GM19438 (cell line): ENCODE measurements around the gene RAB3B.
"Not testable (repeated sequence)": the region's sequence is repeated elsewhere in the genome, so short reads cannot be mapped to it uniquely, and the experiment has no call there.

Experiments
- ATAC-seq: cut with Tn5 transposase; IDR thresholded peaks from one replicate; pipeline ENCODE4 v1.9.1; 2021; ENCODE audit warnings: low read depth; ENCODE audit not compliant: unreplicated experiment

RAB3B gene, protein sequence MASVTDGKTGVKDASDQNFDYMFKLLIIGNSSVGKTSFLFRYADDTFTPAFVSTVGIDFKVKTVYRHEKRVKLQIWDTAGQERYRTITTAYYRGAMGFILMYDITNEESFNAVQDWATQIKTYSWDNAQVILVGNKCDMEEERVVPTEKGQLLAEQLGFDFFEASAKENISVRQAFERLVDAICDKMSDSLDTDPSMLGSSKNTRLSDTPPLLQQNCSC

DNA sequence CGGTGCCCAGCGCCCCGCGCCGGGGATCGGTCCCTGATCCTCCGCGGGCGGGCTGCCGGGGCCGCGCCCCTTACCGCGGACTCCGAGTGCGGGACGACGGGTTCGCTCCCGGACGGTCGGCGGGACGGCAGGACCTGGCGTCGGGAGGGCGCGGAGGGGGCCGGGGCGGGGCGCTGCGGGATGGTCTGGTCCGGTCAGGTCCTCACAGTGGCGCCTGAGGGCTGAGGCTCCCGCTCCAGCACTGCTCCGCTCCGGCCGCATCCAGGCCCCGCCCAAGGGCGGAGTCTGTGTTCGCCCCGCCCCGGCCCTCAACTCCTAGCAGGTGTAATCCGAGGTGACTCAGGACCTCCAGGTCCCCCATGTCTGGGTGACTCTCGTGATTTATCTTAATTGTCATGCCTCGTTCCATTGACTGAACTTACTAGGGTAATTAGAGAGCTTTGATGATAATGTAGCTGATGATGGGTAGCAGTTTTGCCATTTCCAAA is at the start of gene RAB3B:
Gene RAB3B, minus strand, starts transcription at position 223 of the 488 bp plus-strand sequence. CDS start 13,583 bp downstream, outside the sequence.
- peak; percentile 78 for ATAC-seq

DNA sequence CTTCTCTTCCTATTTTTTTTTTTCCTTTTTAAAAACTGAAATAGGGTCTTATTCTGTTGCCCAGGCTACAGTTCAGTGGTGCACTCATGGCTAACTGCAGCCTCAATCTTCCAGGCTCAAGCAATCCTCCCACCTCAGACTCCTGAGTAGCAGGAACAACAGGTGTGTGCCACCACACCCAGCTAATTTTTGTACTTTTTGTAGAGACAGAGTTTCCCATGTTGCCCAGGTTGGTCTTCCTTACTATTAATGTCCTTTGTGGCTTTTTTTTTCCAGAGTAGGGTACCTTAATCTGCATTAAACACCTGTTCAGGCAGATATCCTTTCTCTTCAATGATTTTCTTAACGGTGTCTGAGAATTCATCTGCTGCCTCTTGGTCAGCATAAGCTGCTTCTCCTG is 47.4 kb upstream of the RAB3B start:
- no peak for ATAC-seq

DNA sequence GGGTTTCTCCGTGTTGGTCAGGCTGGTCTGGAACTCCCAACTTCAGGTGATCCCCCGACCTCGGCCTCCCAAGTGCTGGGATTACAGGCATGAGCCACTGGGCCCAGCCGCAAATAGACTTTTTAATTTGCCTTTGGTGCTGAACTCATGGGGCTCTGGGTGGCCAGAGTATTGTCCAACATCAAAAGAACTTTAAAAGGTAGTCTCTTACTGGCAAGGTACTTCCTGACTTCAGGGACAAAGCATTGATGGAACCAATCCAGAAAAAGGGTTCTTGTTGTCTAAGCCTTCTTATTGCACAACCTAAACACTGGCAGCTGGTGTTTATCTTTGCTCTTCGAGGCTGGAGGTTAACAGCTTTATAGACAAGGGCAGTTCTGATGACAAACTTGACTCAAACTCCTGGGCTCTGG is 46.9 kb upstream of the RAB3B start:
- no peak for ATAC-seq

DNA sequence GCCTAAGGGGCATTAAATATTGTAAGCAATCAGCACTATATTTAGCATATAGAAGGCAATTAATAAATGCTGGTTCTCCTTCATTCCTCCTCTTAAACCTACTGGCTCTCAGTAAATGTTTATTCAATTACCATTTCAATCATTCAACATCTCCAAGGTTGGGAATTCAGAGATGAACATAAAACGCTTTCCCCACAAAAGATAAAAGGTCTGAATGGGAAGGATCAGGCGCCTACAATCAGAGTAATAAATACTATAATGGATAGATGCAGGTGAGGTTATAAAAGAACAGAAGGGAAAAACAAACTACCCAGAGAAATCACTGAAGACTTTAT is 43.5 kb upstream of the RAB3B start:
- no peak for ATAC-seq

DNA sequence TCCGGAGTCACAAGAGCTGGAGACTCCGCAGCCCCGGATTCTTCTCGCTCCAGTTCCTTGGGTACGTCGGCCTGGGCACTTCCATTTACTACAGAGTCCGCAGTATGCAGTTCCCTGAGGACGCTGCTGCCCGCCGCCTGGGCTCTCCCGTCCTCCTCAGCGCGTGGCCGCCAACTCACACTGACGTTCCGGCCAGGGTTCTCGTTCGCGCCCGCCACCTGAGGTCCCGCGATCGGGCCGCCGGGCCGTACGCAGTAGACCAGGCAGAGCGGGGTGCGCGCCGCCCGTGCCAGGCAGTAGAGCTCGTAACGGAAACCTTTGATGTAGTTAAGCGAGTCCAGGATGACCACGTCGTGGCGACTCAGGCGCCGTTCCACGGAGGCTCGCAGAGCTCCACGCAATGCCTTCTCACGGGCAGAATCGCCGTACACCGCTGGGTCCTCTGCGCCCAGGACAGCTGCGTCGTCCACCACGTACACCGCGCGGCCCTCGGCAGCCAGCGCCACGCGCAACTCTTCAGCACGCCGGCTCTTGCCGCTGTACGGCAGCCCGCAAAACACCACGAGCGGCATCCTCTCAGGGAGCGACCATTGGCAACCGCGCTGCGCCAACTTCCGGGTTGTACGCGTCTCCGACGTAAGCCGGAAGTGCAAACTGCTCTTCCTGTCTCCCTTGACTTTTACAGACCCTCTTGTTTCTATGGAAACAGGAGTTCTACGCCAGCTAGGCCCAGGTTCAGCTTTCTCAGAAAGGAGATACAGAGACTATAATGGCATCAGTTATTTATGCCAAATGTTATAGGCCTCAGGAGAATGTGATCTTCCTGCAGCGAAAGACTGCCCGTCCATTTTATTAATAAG is 42.9 kb upstream of the RAB3B start, which contains the start of gene KTI12:
Gene KTI12, minus strand, starts transcription at position 621 of the 860 bp plus-strand sequence. Its CDS starts 49 bp downstream, at position 572.
- peak; percentile 67 for ATAC-seq

DNA sequence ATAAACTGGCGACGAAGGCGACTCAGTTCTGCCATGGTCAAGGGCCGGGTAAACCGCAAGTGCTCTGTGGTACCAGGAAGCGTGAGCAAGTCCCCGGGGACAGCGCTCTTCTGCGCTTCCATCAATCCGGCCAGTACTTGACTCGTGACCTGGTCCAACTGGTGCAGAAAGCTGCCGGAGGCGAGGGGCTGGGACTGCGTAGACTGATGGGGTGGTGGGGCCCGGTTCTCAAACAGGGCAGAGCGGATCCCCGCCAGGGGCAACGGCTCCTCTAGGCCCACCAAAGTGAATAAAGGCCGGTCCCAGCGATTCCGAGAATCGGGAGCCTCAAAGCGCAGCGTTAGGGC is 42.3 kb upstream of the RAB3B start:
- ATAC-seq = peak; percentile 65

DNA sequence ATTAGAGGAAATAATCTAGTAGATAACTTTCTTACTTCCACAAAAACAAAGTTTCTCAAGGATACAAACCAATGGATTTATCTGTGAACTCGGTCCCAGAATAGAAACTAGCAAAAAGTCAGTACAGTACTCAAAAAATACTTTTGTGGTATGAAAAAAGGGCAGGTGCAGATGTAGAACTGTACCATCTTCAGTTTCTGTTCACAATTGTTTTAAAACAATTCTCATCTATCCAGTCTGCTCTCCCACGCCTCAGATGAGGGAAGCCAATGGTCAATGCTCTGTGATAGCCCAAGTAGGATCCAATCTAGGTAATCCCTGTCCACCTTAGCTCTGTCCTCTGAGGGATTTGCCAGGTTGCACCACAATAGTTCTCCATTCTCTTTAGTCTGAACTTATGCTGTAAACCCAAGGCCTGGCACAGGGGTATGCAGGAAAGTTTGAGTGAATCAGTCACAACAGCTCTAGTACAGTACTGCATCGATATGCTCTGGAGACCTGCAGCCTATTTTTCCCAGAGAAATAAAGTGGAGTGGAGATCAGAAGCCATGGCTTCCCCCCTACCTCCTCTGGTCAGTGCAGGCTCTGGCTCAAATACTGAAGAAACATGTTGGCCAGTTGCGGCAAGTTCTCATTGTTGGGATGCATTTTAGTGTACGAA is 41.8 kb upstream of the RAB3B start:
- ATAC-seq = peak; percentile 31

- not testable (repeated sequence) for ATAC-seq
These were observed 38.3 kb upstream of the RAB3B start for GRCh38 chr1:52028839-52029238.

- no peak for ATAC-seq
These were observed 37.8 kb upstream of the RAB3B start for GRCh38 chr1:52028328-52028727.

DNA sequence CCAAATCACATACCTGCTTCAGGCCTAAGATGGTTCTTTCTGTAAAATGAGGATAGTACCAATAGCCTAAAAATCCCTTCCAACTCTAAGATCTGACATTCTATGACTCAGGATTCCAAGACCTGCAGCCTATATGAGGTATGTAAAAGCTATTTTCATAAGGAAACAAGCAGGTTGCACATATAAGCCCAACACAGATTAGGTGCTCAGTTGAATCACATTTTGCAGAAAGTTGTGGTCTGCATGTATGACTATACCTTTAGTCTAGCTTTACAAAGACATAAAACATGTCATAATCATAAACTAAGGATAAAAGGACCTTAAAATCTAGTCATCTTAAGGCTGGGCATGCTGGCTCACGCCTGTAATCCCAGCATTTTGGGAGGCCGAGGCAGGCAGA is 35.8 kb upstream of the RAB3B start:
- ATAC-seq = no peak

DNA sequence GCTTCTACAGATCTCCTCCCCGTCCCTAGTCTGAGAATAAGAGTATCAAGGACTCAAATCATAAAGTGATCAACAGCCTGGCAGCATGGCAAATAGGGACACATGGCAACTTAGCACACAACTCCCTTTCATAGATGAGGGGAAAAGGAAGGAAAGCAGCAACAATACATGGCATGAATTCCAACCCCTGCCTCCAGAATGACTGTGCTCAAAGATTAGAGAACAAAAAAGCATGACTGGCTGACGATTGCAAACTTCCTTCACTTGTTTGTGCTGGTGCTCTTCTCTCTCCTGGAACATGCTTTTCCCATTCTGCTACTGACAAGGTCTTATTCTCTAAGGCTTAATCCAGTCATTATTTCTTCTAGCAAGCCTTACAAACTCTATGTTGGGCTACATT is 31.6 kb upstream of the RAB3B start:
- ATAC-seq = no peak

DNA sequence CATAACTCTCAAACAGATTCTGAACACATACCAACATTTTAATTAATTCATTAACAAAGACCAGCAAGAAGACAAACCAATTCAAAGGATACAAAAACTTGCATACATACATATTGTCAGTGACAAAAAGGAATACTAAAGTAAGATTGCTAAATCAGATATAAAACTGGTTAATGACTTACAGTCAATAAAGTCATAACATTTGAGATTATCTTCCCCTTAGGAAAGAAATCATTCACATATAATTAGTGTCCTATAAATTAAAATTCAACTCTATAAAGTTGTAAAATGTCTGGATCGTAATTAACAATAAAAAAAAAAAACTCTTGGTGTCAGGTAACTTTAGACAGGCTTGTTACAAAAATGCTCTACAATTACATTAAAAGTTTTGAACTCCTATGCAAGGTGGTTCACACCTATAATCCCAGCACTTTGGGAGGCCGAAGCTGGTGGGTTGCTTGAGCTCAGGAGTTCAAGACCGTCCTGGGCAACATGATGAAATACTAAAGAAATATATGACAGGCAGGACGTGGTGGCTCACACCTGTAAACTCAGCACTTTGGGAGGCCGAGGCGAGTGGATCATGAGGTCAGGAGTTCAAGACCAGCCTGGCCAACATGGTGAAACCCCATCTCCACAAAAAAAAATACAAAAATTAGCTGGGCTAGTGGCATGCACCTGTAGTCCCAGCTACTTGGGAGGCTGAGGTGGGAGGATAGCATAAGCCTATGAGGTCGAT is 17.7 kb upstream of the RAB3B start:
- no peak for ATAC-seq

GRCh38 chr1:52007215-52008002 is 16.9 kb upstream of the RAB3B start:
- ATAC-seq = no peak

GRCh38 chr1:52006081-52006553 is 15.6 kb upstream of the RAB3B start:
- not testable (repeated sequence) for ATAC-seq

GRCh38 chr1:52005548-52005947 is 15.0 kb upstream of the RAB3B start:
- ATAC-seq = not testable (repeated sequence)

DNA sequence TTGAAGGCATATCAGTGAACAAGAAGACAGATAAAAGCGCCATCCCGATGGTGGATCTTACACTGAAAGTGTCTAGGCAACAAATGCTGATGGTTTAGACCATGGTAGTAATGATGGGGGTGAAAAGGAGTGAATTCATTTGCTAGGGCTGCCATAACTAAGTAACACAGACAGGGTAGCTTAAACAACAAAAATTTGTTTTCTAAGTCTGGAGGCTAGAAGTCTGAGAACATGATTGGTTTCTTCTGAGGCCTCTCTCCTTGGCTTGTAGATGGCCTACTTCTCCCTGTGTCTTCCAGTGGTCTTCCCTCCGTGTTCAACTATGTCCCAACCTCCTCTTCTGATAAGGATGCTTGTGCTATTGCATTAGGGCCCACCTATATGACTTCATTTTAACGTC is 13.4 kb upstream of the RAB3B start:
- no peak for ATAC-seq

DNA sequence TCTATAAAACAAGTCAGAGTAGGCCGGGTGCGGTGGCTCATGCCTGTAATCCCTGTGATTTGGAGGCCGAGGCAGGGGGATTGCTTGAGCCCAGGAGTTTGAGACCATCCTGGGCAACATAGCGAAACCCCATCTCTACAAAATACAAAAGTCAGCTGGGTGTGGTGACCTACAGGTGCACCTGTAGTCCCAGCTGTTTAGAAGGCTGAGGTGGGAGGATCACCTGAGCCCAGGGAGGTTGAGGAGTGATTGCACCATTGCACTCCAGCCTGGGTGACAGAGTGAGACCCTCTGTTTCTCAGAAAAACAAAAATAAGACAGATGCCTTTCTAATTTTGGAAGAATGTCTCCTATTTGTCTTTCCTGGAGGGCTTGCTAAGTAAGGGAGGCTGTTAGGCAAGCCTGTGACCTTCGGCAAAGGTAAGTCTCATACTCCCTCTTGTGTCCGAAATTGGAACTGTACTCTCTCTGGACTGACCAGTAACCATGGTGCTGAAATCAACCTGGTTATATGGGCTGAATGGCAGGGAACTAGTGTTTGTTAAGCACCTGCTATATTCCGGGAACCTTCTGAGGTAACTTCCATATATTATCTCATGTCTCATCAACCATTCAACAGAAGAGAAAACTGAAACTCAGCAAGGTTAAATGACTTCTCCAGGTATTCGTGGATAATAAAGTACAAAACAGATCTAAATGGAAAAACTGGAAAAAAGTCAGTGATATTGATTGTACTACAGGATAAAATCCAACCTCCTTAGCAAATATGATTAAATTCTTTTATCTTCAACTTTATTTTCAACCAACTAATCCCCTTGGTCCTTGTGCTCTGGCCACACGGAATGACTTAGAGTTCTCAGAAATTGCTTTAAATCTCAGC is 11.8 kb upstream of the RAB3B start:
- ATAC-seq = no peak

GRCh38 chr1:51998701-51999100 is 8.2 kb upstream of the RAB3B start:
- no peak for ATAC-seq

GRCh38 chr1:51997974-51998382 is 7.5 kb upstream of the RAB3B start:
- no peak for ATAC-seq
